ENCODE results near the gene RNF208.

Gene RNF208

DNA sequence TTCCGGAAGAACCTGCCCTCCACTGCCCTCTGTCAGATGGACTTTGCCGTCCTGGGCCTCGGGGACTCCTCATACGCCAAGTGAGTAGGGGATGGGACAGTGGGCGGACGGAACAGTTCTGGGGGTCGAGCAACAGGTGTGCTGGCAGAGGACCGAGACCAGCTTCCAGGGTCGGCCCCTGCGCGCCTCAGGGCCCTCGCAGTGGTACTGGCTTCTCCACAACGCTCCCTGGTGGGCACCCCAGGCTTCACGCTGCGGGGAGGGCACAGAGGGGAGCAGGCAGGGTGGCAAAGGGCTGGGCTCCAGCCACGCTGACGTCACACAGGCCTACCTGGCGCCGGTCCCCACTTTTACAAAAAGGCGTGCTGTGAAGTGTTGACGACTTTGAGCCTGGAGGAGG is 9.5 kb downstream of the RNF208 start:
- Histone ChIP-seq H3K9ac (ENCODE audit: low read length) (no peak overlapping the region), H3K27me3 (ENCODE audit: control insufficient read depth in 1 of 2, insufficient read depth in 2 of 2, low read length in 2 of 2) (no peaks in the 10 kb centered on the region), H3K4me3 (ENCODE audit: low read depth in 1 of 2, low read length in 2 of 2) (no peak overlapping the region), H3K27ac (ENCODE audit: low read depth, low read length) (no peak overlapping the region), H3K36me3 (ENCODE audit: insufficient read depth, low read length) (no peaks in the 10 kb centered on the region), H3K4me1 (ENCODE audit: insufficient read depth, low read length) (no peaks in the 10 kb centered on the region), H3K9me3 (ENCODE audit: low read length) (no peaks in the 10 kb centered on the region)

DNA sequence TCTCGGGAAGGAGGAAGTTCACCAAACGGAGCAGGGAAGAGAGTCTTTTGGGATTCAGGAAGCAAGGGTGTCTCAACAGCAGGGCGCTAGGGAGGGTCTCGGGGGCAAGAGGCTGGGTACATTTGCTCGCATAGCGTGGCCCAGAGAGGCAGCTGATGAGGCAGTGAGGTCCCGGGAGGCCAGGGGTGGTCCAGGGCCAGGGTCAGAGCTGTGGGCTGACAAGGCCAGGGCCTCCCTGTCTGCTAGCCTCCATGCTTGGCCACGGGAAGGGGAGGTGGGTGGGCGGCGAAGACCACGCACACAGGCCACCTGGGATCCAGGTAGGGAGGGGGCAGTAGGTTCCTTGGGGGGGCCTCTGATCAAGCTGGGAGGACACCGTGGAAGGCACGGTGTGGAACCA is 10.5 kb downstream of the RNF208 start:
- H3K27me3 ChIP-seq (ENCODE audit: control insufficient read depth in 1 of 2, insufficient read depth in 2 of 2, low read length in 2 of 2) = no peaks in the 10 kb centered on the region
- H3K9me3 ChIP-seq (ENCODE audit: low read length) = no peaks in the 10 kb centered on the region
- H3K9ac ChIP-seq (ENCODE audit: low read length) = no peak overlapping the region
- H3K36me3 ChIP-seq (ENCODE audit: insufficient read depth, low read length) = no peaks in the 10 kb centered on the region
- H3K4me3 ChIP-seq (ENCODE audit: low read depth in 1 of 2, low read length in 2 of 2) = no peak overlapping the region
- no peak overlapping the region for H3K27ac ChIP-seq (ENCODE audit: low read depth, low read length)
- H3K4me1 ChIP-seq (ENCODE audit: insufficient read depth, low read length) = peaks cover 5% of the 10 kb centered on the region

DNA sequence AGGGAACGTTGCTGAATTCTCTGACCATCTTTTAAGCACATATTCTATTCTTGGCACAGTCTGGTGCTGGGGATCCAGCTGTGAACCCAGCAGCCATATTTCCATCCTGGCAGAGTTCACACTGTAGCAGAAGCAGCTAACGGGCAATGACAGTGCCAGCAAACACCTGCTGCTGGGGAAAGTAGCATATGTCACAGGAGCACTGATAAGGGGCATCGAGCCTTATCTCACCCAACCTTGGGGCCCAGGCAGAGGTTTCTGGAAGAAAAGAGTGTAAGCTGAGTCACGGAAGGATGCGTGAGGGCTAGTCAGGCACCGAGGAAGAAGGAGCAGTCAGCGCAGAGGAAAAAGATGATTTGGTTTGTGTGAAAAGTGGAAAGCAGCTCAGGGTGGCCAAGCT is 15.4 kb downstream of the RNF208 start:
- Histone ChIP-seq H3K9me3 (ENCODE audit: low read length) (no peaks in the 10 kb centered on the region), H3K4me3 (ENCODE audit: low read depth in 1 of 2, low read length in 2 of 2) (peak overlapping the region in 1 of 2 donors; percentile 97), H3K27ac (ENCODE audit: low read depth, low read length) (no peak overlapping the region), H3K4me1 (ENCODE audit: insufficient read depth, low read length) (peaks cover 40% of the 10 kb centered on the region), H3K36me3 (ENCODE audit: insufficient read depth, low read length) (no peaks in the 10 kb centered on the region), H3K27me3 (ENCODE audit: control insufficient read depth in 1 of 2, insufficient read depth in 2 of 2, low read length in 2 of 2) (no peaks in the 10 kb centered on the region), H3K9ac (ENCODE audit: low read length) (no peak overlapping the region)

DNA sequence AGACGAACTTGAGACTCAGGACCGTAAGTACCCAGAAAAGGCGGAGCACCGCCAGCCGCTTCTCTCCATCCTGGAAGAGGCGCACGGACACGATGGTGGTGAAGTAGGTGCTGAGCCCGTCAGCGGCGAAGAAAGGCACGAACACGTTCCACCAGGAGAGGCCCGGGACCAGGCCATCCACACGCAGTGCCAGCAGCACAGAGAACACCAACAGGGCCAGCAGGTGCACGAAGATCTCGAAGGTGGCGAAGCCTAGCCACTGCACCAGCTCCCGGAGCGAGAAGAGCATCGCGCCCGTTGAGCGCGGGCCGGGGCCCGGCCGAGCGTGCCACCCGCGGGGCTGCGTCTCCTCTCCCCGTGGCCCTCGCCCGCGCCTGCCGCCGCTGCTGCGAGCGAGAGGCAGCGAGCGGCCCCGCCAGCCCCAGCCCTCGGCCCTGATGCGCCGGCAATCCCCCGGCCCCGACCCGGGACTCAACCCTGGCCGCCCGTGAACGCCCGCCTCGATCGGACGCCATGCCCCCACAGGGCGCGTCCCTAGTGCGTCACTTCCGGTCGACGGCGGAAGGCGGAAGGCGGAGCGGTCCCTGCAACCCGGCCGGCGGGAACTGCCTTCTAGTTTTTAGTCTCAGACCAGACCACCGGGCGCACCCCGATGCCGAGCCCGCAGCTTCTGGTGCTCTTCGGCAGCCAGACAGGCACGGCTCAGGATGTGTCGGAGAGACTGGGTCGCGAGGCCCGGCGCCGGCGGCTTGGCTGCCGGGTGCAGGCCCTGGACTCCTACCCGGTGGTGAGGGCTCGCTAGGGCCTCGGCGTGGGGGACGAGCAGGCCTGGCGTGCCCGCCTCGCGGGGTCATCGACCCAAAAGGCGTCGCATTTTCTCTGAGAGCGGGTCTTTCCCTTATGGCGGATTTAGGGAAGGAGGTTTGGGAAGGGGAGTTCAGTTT is 16.6 kb downstream of the RNF208 start, which contains the start of the genes NDOR1 and TMEM203:
NDOR1 (plus strand) TSS at position 575 of the 944 bp plus-strand sequence; CDS start at position 653, 78 bp downstream.
TMEM203 (minus strand) TSS at position 523 of the 944 bp plus-strand sequence; CDS start at position 289, 234 bp downstream.
- no peaks in the 10 kb centered on the region for H3K9me3 ChIP-seq (ENCODE audit: low read length)
- H3K4me1 ChIP-seq (ENCODE audit: insufficient read depth, low read length) = peaks cover 46% of the 10 kb centered on the region
- H3K27me3 ChIP-seq (ENCODE audit: control insufficient read depth in 1 of 2, insufficient read depth in 2 of 2, low read length in 2 of 2) = no peaks in the 10 kb centered on the region
- H3K36me3 ChIP-seq (ENCODE audit: insufficient read depth, low read length) = no peaks in the 10 kb centered on the region
- H3K27ac ChIP-seq (ENCODE audit: low read depth, low read length) = peak within 1 kb of the TSS; percentile 59
- H3K9ac ChIP-seq (ENCODE audit: low read length) = peak within 1 kb of the TSS; percentile 90
- H3K4me3 ChIP-seq (ENCODE audit: low read depth in 1 of 2, low read length in 2 of 2) = peak within 1 kb of the TSS; percentile 56 to 97

DNA sequence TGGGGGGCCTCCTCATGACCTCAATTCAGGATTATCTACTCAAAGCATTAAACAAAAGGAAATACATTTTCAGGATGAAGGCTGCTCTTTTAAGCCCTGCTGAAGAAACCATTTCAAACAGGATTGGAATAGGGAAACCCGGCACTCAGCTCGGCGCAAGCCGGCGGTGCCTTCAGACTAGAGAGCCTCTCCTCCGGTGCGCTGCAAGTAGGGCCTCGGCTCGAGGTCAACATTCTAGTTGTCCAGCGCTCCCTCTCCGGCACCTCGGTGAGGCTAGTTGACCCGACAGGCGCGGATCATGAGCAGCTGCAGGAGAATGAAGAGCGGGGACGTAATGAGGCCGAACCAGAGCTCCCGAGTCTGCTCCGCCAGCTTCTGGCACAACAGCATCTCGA is 17.3 kb downstream of the RNF208 start:
- Histone ChIP-seq H3K4me3 (ENCODE audit: low read depth in 1 of 2, low read length in 2 of 2) (peak overlapping the region; percentile 56 to 97), H3K27ac (ENCODE audit: low read depth, low read length) (peak overlapping the region; percentile 59), H3K9ac (ENCODE audit: low read length) (peak overlapping the region; percentile 76), H3K27me3 (ENCODE audit: control insufficient read depth in 1 of 2, insufficient read depth in 2 of 2, low read length in 2 of 2) (no peaks in the 10 kb centered on the region), H3K9me3 (ENCODE audit: low read length) (no peaks in the 10 kb centered on the region), H3K4me1 (ENCODE audit: insufficient read depth, low read length) (peaks cover 46% of the 10 kb centered on the region), H3K36me3 (ENCODE audit: insufficient read depth, low read length) (no peaks in the 10 kb centered on the region)

DNA sequence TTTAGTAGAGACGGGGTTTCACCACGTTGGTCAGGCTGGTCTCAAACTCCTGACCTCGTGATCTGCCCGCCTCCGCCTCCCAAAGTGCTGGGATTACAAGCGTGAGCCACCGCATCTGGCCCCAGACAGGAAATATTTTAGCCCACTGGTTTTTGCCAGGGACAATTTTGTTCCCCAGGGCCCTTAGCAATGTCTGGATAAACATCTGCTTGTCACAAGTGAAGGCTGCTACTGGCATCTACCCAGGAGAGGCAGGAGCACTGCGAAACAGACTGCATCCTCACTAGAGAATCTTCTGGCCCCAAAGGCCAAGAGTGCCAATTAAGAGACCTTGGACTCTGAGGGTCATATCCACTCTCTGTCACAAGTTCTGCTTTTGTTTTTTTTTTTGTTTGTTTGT is 19.1 kb downstream of the RNF208 start:
- no peaks in the 10 kb centered on the region for H3K36me3 ChIP-seq (ENCODE audit: insufficient read depth, low read length)
- H3K27me3 ChIP-seq (ENCODE audit: control insufficient read depth in 1 of 2, insufficient read depth in 2 of 2, low read length in 2 of 2) = no peaks in the 10 kb centered on the region
- H3K9me3 ChIP-seq (ENCODE audit: low read length) = no peaks in the 10 kb centered on the region
- H3K9ac ChIP-seq (ENCODE audit: low read length) = no peak overlapping the region
- H3K4me3 ChIP-seq (ENCODE audit: low read depth in 1 of 2, low read length in 2 of 2) = no peak overlapping the region
- peaks cover 63% of the 10 kb centered on the region for H3K4me1 ChIP-seq (ENCODE audit: insufficient read depth, low read length)
- H3K27ac ChIP-seq (ENCODE audit: low read depth, low read length) = no peak overlapping the region

DNA sequence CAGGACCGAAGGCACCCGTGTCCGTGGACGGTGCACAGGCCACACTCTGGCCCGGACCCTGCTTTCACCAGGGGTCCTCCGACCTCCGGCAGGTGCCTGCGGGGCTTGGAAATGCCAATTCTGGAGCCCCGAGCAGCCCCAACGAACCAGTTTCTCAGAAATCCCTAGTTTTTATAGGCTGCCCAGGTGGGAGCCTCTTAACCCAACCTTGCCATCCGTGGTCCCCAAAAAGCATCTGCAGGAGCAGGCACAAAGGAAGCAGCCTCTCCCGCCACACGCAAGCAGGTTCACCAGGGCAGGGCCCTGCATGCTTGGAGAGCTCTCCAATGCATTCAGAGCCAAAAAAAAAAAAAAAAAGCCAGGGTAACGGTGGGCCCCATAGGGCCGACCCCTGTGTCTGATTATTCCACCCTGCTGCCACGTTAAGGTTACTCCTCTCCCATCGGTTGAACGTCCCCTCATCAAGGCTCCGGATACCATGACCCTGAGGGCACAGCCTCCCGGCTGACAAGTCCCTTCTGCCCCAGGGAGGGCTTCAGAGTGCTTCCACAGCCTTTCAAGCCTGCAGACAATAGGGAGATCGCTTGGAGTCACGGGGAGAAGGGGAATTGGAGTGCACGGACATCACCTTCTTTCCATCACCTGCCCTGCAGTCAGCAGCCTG is 20.7 kb downstream of the RNF208 start:
- Histone ChIP-seq H3K27ac (ENCODE audit: low read depth, low read length) (peak overlapping the region; percentile 73), H3K9ac (ENCODE audit: low read length) (no peak overlapping the region), H3K36me3 (ENCODE audit: insufficient read depth, low read length) (no peaks in the 10 kb centered on the region), H3K27me3 (ENCODE audit: control insufficient read depth in 1 of 2, insufficient read depth in 2 of 2, low read length in 2 of 2) (no peaks in the 10 kb centered on the region), H3K4me3 (ENCODE audit: low read depth in 1 of 2, low read length in 2 of 2) (peak overlapping the region; percentile 47 to 72), H3K9me3 (ENCODE audit: low read length) (no peaks in the 10 kb centered on the region), H3K4me1 (ENCODE audit: insufficient read depth, low read length) (peaks cover 57% of the 10 kb centered on the region)

DNA sequence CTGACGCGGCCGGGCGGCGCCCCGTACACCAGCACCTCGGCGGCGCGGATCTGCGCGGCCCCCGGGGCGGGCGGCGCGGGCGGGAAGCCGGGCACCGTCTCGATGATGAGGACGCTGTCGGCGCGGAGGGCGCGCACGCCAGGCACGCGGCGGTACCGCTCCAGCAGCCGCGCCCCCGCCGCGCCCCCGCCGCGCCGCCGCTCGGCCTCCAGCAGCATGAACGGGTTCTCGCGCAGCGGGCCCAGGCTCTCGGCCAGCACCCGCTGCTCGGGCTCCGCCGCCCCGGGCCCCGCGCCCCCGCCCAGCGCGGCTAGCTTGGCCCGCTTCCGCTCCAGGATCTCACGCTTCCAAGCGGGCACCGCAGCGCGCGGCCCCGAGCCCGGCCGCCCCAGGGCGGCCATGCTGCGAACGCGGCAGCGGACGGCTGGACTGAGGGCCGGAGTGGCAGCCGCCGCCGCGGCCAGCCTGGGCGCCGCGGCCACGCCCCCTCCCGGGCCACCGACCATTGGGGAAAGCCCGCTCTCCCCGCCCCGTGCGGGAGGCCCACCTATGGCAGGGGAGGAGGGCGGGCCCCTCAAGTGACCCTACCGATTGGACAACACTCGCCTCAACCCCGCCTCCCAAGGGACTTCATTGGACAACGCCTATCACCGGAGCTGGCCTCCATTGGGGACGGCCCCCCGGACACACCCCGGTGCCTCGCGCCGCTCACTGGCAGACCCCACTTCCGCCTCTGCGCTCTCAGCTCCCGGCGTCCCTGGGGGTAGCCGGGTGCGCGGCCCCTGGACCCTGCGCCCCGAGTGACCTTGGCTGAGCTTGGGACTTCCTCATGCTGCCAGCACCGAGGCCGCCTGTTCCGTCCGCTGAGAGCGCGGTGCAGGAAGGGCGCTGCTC is 21.5 kb downstream of the RNF208 start, which contains the start of gene TPRN:
TPRN (minus strand) TSS at position 431 of the 894 bp plus-strand sequence; CDS start at position 401, 30 bp downstream.
- Histone ChIP-seq H3K27me3 (ENCODE audit: control insufficient read depth in 1 of 2, insufficient read depth in 2 of 2, low read length in 2 of 2) (no peaks in the 10 kb centered on the region), H3K36me3 (ENCODE audit: insufficient read depth, low read length) (no peaks in the 10 kb centered on the region), H3K4me1 (ENCODE audit: insufficient read depth, low read length) (peaks cover 51% of the 10 kb centered on the region)

DNA sequence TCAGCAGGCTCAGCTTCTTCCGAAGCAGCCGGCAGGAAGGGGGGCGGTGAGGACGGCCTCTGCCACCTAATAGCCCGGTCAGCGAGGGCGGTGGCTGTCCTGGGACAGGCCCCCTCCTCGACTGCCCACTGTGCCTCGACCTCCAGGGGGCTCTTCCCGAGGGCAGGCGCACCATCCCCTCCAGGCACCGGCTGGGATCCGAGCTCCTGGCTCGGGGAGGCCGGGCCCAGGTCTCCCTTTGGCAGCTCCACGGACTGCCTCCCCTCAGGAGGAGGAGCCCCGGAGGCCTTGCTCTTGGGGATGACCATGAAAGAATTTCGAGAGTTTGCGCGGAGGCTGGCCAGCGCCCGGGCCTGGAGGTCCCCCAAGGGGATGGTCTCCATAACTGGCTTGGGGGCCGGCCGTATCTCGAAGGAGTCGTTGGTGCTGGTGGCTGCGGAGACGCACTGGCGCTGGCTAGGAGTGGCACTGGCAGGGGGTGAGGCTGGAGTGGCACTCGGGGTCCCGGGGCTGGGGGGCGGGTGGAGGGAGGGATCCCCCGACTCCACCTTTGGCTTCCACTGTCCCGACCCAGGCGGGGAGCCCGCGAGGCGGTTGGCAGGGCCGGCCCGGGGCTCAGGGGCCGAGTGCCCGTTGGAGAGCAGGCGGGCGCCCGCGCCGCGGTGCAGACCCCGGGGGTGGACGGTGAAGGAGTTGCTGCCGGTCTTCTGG is 22.5 kb downstream of the RNF208 start:
- Histone ChIP-seq H3K9me3 (ENCODE audit: low read length) (no peaks in the 10 kb centered on the region), H3K9ac (ENCODE audit: low read length) (no peak overlapping the region), H3K27ac (ENCODE audit: low read depth, low read length) (no peak overlapping the region), H3K27me3 (ENCODE audit: control insufficient read depth in 1 of 2, insufficient read depth in 2 of 2, low read length in 2 of 2) (no peaks in the 10 kb centered on the region), H3K4me3 (ENCODE audit: low read depth in 1 of 2, low read length in 2 of 2) (peak overlapping the region in 1 of 2 donors; percentile 20), H3K4me1 (ENCODE audit: insufficient read depth, low read length) (peaks cover 47% of the 10 kb centered on the region), H3K36me3 (ENCODE audit: insufficient read depth, low read length) (no peaks in the 10 kb centered on the region)

More for the DNA sequence above, 21.5 kb downstream of the RNF208 start, which contains the start of gene TPRN:
- H3K27ac ChIP-seq (ENCODE audit: low read depth, low read length) = peak within 1 kb of the TSS; percentile 73
- no peaks in the 10 kb centered on the region for H3K9me3 ChIP-seq (ENCODE audit: low read length)
- no peak within 1 kb of the TSS for H3K9ac ChIP-seq (ENCODE audit: low read length)
- peak within 1 kb of the TSS; percentile 47 to 72 for H3K4me3 ChIP-seq (ENCODE audit: low read depth in 1 of 2, low read length in 2 of 2)

DNA sequence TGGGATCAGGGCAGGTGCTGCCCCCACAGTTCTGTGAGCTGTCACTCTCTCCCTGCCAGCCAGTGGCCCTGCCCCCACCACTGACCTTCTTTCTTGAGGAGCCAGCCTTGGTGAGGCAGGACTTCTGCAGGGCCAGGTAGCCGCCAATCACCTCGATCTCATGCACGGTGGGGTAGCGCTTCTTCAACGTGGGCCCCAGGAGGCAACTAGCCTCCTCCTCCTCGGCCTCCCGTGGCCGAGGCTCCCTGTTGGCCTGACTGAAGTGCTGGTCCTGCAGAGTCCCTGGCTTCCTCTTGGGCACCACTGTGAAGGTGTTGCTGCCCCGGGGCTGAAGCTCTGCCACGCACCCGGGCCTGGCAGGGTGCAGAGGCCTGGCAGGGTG is 23.1 kb downstream of the RNF208 start:
- H3K9me3 ChIP-seq (ENCODE audit: low read length) = no peaks in the 10 kb centered on the region
- H3K4me1 ChIP-seq (ENCODE audit: insufficient read depth, low read length) = peaks cover 41% of the 10 kb centered on the region
- no peaks in the 10 kb centered on the region for H3K27me3 ChIP-seq (ENCODE audit: control insufficient read depth in 1 of 2, insufficient read depth in 2 of 2, low read length in 2 of 2)
- no peak overlapping the region for H3K9ac ChIP-seq (ENCODE audit: low read length)
- H3K4me3 ChIP-seq (ENCODE audit: low read depth in 1 of 2, low read length in 2 of 2) = peak overlapping the region in 1 of 2 donors; percentile 20
- no peak overlapping the region for H3K27ac ChIP-seq (ENCODE audit: low read depth, low read length)
- H3K36me3 ChIP-seq (ENCODE audit: insufficient read depth, low read length) = no peaks in the 10 kb centered on the region

Measured in muscle layer of colon (tissue), 2 donors.